Colonic mucosa (tissue), 4 donors: ENCODE measurements around the gene SND1. TPM values are rescaled to one million over a fixed set of nuclear protein-coding genes. Genes with fewer than 3 reads are reported as not detected.

Experiments used
- DNase-seq: peaks from one replicate; pipeline ENCODE4 v3.0.0-alpha.2; 2020
- H3K27ac ChIP-seq: fragments of 200-600 bp; one replicate; pipeline ENCODE4 v1.8.0; 2021
- H3K27me3 ChIP-seq: fragments of 200-600 bp; one replicate; pipeline ENCODE4 v1.8.0; 2021
- H3K36me3 ChIP-seq: fragments of 200-600 bp; one replicate; pipeline ENCODE4 v1.8.0; 2021
- H3K4me1 ChIP-seq: fragments of 200-600 bp; one replicate; pipeline ENCODE4 v1.8.0; 2021; ENCODE audit warnings: mild to moderate bottlenecking
- H3K4me3 ChIP-seq: fragments of 200-600 bp; one replicate; pipeline ENCODE4 v1.8.0; 2021
- H3K9ac ChIP-seq, 2 donors: one replicate each; pipeline ENCODE4 v1.7.0; 2013; ENCODE audit warnings: control low read depth in 2 of 2, low read depth in 2 of 2, low read length in 2 of 2
- H3K9me3 ChIP-seq: fragments of 200-600 bp; one replicate; pipeline ENCODE4 v1.8.0; 2021
- CTCF ChIP-seq: fragments of 200-600 bp; IDR thresholded peaks from one replicate; pipeline ENCODE4 v1.8.0; 2022; ENCODE audit warnings: antibody characterized with exemption, mild to moderate bottlenecking
- intact Hi-C: fragments of 100-400 bp; cut with DNase I; formaldehyde crosslinking; loops from one replicate; pipeline ENCODE4 v1.14.1; 2022
- total RNA-seq, 2 donors: library from RNA; stranded (reverse); fragmentation: NEBNext Ultra II Directional in 1 of 2; extraction: Animal tissue kit (Norgen Biotek cat#: 25700) in 1 of 2; gene quantifications; one replicate each; pipeline ENCODE4 v1.2.1, GENCODE V29; 2021
- donor health status: healthy.
- donor health status: DM: no; HTN: no; CAD: no.
- donor health status: DM: no; HTN: no; CAD: no.

Gene SND1
- total RNA-seq, 2 donors from 2014 or later: 134 to 163 TPM

DNA sequence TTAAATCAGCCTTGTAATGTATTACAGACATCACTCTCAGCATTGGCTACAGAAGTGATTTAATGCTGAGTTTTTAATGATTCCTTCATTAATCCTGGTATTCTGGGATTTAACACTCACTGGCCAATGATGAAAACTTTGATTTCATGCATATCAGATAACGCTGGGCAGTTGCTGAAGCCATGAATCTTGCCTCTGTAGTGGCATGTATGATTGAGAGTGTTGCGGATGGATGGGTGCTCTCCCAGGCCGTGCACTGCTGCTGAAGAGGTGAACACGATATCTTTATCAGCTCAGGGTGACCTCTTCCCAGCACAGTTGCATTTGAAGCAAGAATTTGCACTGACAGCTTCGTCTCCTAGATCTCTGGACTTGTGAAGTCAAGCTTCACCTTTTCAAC is 210.5 kb downstream of the SND1 start:
- Histone ChIP-seq H3K9ac (no peak overlapping the region), H3K36me3 (no peaks in the 10 kb centered on the region), H3K9me3 (no peaks in the 10 kb centered on the region), H3K27me3 (no peaks in the 10 kb centered on the region), H3K4me1 (no peaks in the 10 kb centered on the region), H3K4me3 (no peak overlapping the region), H3K27ac (no peak overlapping the region)
- intact Hi-C loops: no loop called here
- DNase-seq: no peak
- no peak for TF ChIP-seq CTCF

- intact Hi-C loops: no loop called here
- Histone ChIP-seq H3K27ac (no peak overlapping the region), H3K9ac (no peak overlapping the region), H3K9me3 (no peaks in the 10 kb centered on the region), H3K27me3 (no peaks in the 10 kb centered on the region), H3K4me3 (no peak overlapping the region), H3K36me3 (no peaks in the 10 kb centered on the region), H3K4me1 (no peaks in the 10 kb centered on the region)
- TF ChIP-seq CTCF: no peak
- no peak for DNase-seq
Measured at GRCh38 chr7:127863082-127863481, 211.1 kb downstream of the SND1 start.

DNA sequence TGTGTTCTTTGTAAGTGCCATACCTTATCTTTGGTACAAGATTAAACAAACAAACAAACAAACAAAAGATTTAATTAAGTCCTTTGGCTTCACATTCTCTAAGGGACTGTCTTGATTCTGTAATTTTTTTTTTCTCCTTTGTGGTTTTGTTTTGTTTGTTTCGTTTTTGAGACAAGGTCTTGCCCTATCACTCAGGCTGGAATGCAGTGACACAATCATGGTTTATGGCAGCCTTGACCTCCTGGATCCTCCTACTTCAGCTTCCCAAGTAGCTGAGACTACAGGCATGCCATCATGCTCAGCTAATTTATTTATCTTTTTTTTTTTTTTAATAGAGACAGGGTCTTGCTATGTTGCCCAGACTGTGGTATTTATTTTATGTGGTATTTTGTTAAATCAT is 213.5 kb downstream of the SND1 start:
- no peak for DNase-seq

GRCh38 chr7:127870231-127870907 is 218.4 kb downstream of the SND1 start:
- Histone ChIP-seq H3K4me1 (no peaks in the 10 kb centered on the region), H3K4me3 (no peak overlapping the region), H3K27me3 (no peaks in the 10 kb centered on the region), H3K36me3 (no peaks in the 10 kb centered on the region), H3K9me3 (no peaks in the 10 kb centered on the region), H3K27ac (no peak overlapping the region), H3K9ac (no peak overlapping the region)
- intact Hi-C loops: no loop called here
- no peak for DNase-seq
- no peak for TF ChIP-seq CTCF

More for the DNA sequence above, 213.5 kb downstream of the SND1 start:
- intact Hi-C loops: no loop called here
- no peaks in the 10 kb centered on the region for H3K9me3 ChIP-seq
- H3K27me3 ChIP-seq: no peaks in the 10 kb centered on the region
- no peak overlapping the region for H3K4me3 ChIP-seq
- no peak for TF ChIP-seq CTCF
- H3K27ac ChIP-seq: no peak overlapping the region
- no peak overlapping the region for H3K9ac ChIP-seq
- no peaks in the 10 kb centered on the region for H3K36me3 ChIP-seq
- no peaks in the 10 kb centered on the region for H3K4me1 ChIP-seq

DNA sequence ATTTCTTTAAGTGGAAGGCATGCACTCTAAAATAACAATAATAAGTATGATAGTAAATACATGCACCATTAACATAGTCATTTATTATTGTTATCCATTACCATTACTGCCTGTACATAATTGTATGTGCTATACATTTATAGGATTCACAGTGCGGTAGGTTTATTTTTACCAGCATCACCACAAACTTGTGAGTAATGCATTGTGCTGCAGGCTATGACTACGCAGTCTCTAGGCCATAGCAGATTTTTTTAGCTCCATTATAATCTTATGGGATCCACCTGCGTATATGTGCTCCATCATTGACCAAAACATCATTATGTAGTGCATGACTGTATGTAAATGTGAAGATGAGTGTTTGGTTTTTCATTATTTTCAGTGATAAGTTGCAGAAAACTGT is 219.2 kb downstream of the SND1 start:
- no peak for TF ChIP-seq CTCF
- H3K9ac ChIP-seq: no peak overlapping the region
- H3K4me1 ChIP-seq: no peaks in the 10 kb centered on the region
- H3K27ac ChIP-seq: no peak overlapping the region
- intact Hi-C loops: no loop called here
- H3K4me3 ChIP-seq: no peak overlapping the region
- no peaks in the 10 kb centered on the region for H3K36me3 ChIP-seq
- no peak for DNase-seq
- H3K27me3 ChIP-seq: no peaks in the 10 kb centered on the region
- no peaks in the 10 kb centered on the region for H3K9me3 ChIP-seq
